Muscle of arm (tissue), 12 donors: ENCODE measurements around the gene CD200R1. TPM values are rescaled to one million over a fixed set of nuclear protein-coding genes. Genes with fewer than 3 reads are reported as not detected.
"Not testable (repeated sequence)": the region's sequence is repeated elsewhere in the genome, so short reads cannot be mapped to it uniquely, and the experiment has no call there.

Experiments used
- DNase-seq: peaks from one replicate; pipeline ENCODE4 v3.0.0-alpha.2; 2013
- polyA plus RNA-seq, 12 donors: library from polyadenylated mRNA; unstranded; fragments of 120-200 nt; gene quantifications; one replicate each; pipeline ENCODE4 v1.2.1, GENCODE V29; 2013; ENCODE audit not compliant: insufficient read length in 12 of 12

The CD200R1 gene
- polyA plus RNA-seq, 12 donors: 1.2 to 2.8 (median 1.8) TPM; not detected in 2

- no peak for DNase-seq
Observed at GRCh38 chr3:112976001-112976400, 1.1 kb upstream of the CD200R1 start.

GRCh38 chr3:112974178-112974517 lies 755 bp downstream of the CD200R1 start:
- no peak for DNase-seq

GRCh38 chr3:112973325-112974177 lies 1.4 kb downstream of the CD200R1 start:
- no peak for DNase-seq

- DNase-seq: no peak
Observed at GRCh38 chr3:112972158-112972557, 2.7 kb downstream of the CD200R1 start.

GRCh38 chr3:112967828-112968227 lies 7.1 kb downstream of the CD200R1 start:
- DNase-seq: no peak

GRCh38 chr3:112967425-112967824 lies 7.5 kb downstream of the CD200R1 start:
- DNase-seq: no peak

GRCh38 chr3:112966633-112967032 lies 8.3 kb downstream of the CD200R1 start:
- DNase-seq: no peak

GRCh38 chr3:112965656-112966055 lies 9.2 kb downstream of the CD200R1 start:
- no peak for DNase-seq

- DNase-seq: no peak
Observed at GRCh38 chr3:112963683-112964082, 11.2 kb downstream of the CD200R1 start.

GRCh38 chr3:112958811-112959560 lies 15.9 kb downstream of the CD200R1 start:
- no peak for DNase-seq

- DNase-seq: no peak
Observed at GRCh38 chr3:112956351-112956750, 18.6 kb downstream of the CD200R1 start.

- no peak for DNase-seq
Observed at GRCh38 chr3:112948346-112948838, 26.5 kb downstream of the CD200R1 start.

GRCh38 chr3:112931736-112932521 lies 43.0 kb downstream of the CD200R1 start:
- DNase-seq: no peak

- DNase-seq: no peak
Observed at GRCh38 chr3:112930771-112931170, 44.1 kb downstream of the CD200R1 start.

- no peak for DNase-seq
Observed at GRCh38 chr3:112925969-112926368, 48.9 kb downstream of the CD200R1 start.

GRCh38 chr3:112925560-112925959 lies 49.3 kb downstream of the CD200R1 start:
- DNase-seq: no peak

GRCh38 chr3:112919541-112919940 lies 55.4 kb downstream of the CD200R1 start:
- DNase-seq: not testable (repeated sequence)

- DNase-seq: no peak
Observed at GRCh38 chr3:112908252-112908651, 66.7 kb downstream of the CD200R1 start.

- no peak for DNase-seq
Observed at GRCh38 chr3:112904786-112905185, 70.1 kb downstream of the CD200R1 start.

- peak; percentile 71 for DNase-seq
Observed at GRCh38 chr3:112900113-112900512, 74.8 kb downstream of the CD200R1 start.

- no peak for DNase-seq
Observed at GRCh38 chr3:112897791-112898190, 77.1 kb downstream of the CD200R1 start.

- DNase-seq: no peak
Observed at GRCh38 chr3:112894258-112894657, 80.6 kb downstream of the CD200R1 start.
